ENCODE data around the gene DMRTC2. TPM values are rescaled to one million over a fixed set of nuclear protein-coding genes. Genes with fewer than 3 reads are reported as not detected.
"Not testable (repeated sequence)": the region's sequence is repeated elsewhere in the genome, so short reads cannot be mapped to it uniquely, and the experiment has no call there.

DMRTC2 gene
- polyA plus RNA-seq, 1 of the 3 experiments (the other 2 are of a cell fraction): not detected

- TF ChIP-seq ZBTB33 (IDR thresholded peaks at IDR 0.05; ENCODE audit: borderline replicate concordance, low read depth) (peak; percentile 52; the same call in 1 of the 2 replicates), EZH2phosphoT487 (IDR thresholded peaks at IDR 0.05; ENCODE audit: borderline replicate concordance, low read depth) (no peak), MEF2A (IDR thresholded peaks at IDR 0.05; ENCODE audit: borderline replicate concordance, low read depth) (no peak), TAF1 (IDR thresholded peaks at IDR 0.05; ENCODE audit: borderline replicate concordance, low read depth, low read length) (no peak), ELF1 (IDR thresholded peaks at IDR 0.05) (peak; percentile 6; the same call in 1 of the 2 replicates)
These were observed 28.2 kb downstream of the DMRTC2 start (continued) for GRCh38 chr19:41872775-41873647.

GRCh38 chr19:41875973-41876372, 31.1 kb downstream of the DMRTC2 start:
- H3F3A ChIP-seq (replicated peaks; ENCODE audit: insufficient read depth): peaks cover 45% of the 10 kb centered on the region
- POLR2A ChIA-PET; H3K27ac ChIP-seq (ENCODE audit: low read depth in 2 of 2, low read length in 1 of 2); H3K9ac ChIP-seq; H3K4me3 ChIP-seq (ENCODE audit: low read depth in 2 of 2, low read length in 1 of 2); DNase-seq; H3K4me2 ChIP-seq; H3K79me2 ChIP-seq (ENCODE audit: insufficient read depth); H3K9me2 ChIP-seq; H3K27me3 ChIP-seq (ENCODE audit: insufficient read depth); H2AFZ ChIP-seq (ENCODE audit: low read depth); H3K9me3 ChIP-seq; H3K4me1 ChIP-seq (ENCODE audit: control insufficient read depth in 1 of 2, insufficient read depth in 2 of 2, low read depth in 1 of 2, low read length in 1 of 2): not testable (repeated sequence)
- H3K36me3 ChIP-seq (replicated peaks in 1 of 2; ENCODE audit: control insufficient read depth in 1 of 2, insufficient read depth in 2 of 2, low read length in 1 of 2): peaks cover 10 to 12% of the 10 kb centered on the region in 2 experiments
- H4K20me1 ChIP-seq (ENCODE audit: insufficient read depth): peaks cover 24% of the 10 kb centered on the region
- CTCF ChIA-PET: interaction anchor here (1.0 kb wide), 1 partner anchor 153 kb away, joined by 3 read pairs; no protein-coding TSS in a partner anchor
- 61% methylated on average over 3 of the region's 3 CpGs for WGBS (ENCODE audit: low lambda C conversion rate)

GRCh38 chr19:41876847-41877832, 32.3 kb downstream of the DMRTC2 start, which contains the start of gene CD79A:
TSS of gene CD79A (plus strand) at chr19:41877279. CDS start at chr19:41877305, 26 bp downstream.
- Histone ChIP-seq H3K9ac (no peak within 1 kb of the TSS), H2AFZ (ENCODE audit: low read depth) (no peak within 1 kb of the TSS), H3K4me2 (no peak within 1 kb of the TSS), H3F3A (replicated peaks; ENCODE audit: insufficient read depth) (peaks cover 35% of the 10 kb centered on the region), H3K79me2 (ENCODE audit: insufficient read depth) (no peaks in the 10 kb centered on the region), H3K4me1 (ENCODE audit: control insufficient read depth in 1 of 2, insufficient read depth in 2 of 2, low read depth in 1 of 2, low read length in 1 of 2) (peaks cover 0 to 5% of the 10 kb centered on the region in 2 experiments; a peak in 1 of 4 replicates), H3K4me3 (ENCODE audit: low read depth in 2 of 2, low read length in 1 of 2) (no peak within 1 kb of the TSS), H3K9me2 (no peaks in the 10 kb centered on the region), H4K20me1 (ENCODE audit: insufficient read depth) (peaks cover 13% of the 10 kb centered on the region; the same call in 1 of the 2 replicates), H3K27ac (ENCODE audit: low read depth in 2 of 2, low read length in 1 of 2) (no peak within 1 kb of the TSS), H3K9me3 (no peaks in the 10 kb centered on the region), H3K36me3 (replicated peaks in 1 of 2; ENCODE audit: control insufficient read depth in 1 of 2, insufficient read depth in 2 of 2, low read length in 1 of 2) (peaks cover 0 to 2% of the 10 kb centered on the region in 2 experiments), H3K27me3 (ENCODE audit: insufficient read depth) (no peaks in the 10 kb centered on the region)
- WGBS (ENCODE audit: low lambda C conversion rate): 80% methylated on average over 9 of the region's 9 CpGs
- POLR2A ChIA-PET: interaction anchor here (0.9 kb wide), 1 partner anchor 17 kb away, joined by 4 read pairs; the partner anchor contains the start of gene RPS19
- DNase-seq: no peak
- CTCF ChIA-PET: interaction anchor here (0.7 to 1.0 kb wide), 2 partner anchors 74 to 151 kb away, joined by 3 read pairs; no protein-coding TSS in a partner anchor
- TF ChIP-seq GATA2 (CRISPR knock-in tag; IDR thresholded peaks at IDR 0.05) (no peak), PBX3 (IDR thresholded peaks at IDR 0.05) (no peak), USF2 (IDR thresholded peaks at IDR 0.05; ENCODE audit: borderline replicate concordance, low read depth, low read length) (no peak), REST (IDR thresholded peaks at IDR 0.05; ENCODE audit: low read depth, low read length) (no peak), POLR2AphosphoS5 (IDR thresholded peaks at IDR 0.05; ENCODE audit: low read depth, low read length) (no peak), CHD2 (IDR thresholded peaks at IDR 0.05; ENCODE audit: low read length, partially characterized antibody) (no peak), SIN3A (IDR thresholded peaks at IDR 0.05; ENCODE audit: borderline replicate concordance, low read depth, low read length) (no peak)

Data from SK-N-SH (cell line).